HG03060 (cell line): ENCODE measurements around the gene XPOT.

Experiments used
- ATAC-seq: cut with Tn5 transposase; IDR thresholded peaks from one replicate; pipeline ENCODE4 v1.9.1; 2021; ENCODE audit warnings: low read depth, moderate number of reproducible peaks; ENCODE audit not compliant: unreplicated experiment

Gene XPOT

DNA sequence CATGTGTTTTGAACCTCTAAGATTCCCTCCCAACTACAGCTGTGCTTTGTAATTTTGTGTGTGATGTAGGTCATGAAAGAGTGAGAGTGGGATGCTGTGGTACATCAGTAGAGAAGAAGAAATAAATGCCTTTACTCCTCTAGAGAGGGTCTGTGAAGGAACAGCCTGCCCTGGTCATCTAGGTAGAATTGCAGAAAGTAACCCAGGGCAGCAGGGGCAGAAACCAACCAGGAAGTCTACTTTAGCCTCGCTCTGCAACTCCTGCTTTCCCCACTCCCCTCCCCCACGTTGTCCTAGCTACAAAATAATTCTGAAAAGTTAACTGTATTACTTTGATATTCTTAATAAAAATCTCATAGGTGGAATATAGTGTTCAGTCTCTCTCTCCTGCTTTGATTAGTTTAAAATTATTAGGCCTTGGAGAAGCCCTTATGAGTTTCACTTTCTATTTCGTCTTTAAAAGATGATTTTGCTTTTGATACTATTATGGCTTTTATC, 55.3 kb downstream of the XPOT start:
- no peak for ATAC-seq

DNA sequence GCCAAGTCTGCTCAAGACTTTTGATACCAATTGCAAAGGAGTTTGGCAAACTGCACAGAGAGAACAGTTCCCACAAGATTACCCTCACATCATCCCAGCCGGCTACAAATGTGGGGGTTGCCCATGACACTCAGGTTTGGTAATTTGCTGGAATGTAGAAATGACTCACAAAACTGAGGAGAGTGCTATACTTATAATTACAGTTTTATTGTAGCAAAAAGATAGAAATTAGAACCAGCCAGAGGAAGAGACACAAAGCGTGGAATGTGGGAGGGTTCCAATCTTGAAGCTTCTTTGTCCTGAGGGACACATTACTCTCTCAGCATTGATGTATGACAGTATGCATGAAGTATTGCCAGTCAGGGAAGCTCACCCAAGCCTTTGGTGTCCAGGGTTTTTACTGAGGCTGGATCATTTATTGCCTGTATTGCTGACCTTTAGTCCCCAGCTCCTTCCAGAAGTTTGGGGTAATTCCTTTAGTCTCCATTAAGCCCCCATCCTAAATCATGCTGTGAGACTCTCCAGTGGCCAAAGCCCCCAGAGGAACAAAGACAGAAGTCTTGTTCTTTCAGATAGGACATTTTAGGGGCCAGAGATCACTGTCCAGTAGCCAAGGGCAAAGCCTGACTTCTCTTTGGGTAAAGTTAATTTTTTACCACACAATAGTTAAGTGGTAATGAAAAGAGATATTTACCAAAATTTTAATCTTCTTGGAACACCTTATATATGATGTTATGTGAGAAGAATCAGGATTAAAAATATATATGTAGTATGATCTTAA, 57.6 kb downstream of the XPOT start:
- no peak for ATAC-seq

DNA sequence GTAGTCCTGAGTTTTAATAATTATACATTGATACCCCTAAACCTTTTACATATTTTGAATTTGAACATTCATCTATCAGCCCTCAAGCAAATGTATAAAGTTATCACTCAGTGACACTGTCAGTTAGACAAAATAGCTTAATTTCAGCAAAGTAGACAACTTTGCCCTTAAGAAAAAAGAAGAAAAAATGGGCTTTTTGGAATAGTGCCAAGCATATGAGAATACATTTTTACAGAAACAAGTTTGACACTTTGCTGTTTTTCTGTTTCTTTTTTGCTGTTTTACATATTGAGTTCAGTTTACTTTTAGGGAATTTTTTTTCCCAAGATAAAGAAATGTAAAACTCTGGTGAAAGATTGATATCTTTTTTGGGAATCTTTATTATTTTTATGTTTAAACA, 62.0 kb downstream of the XPOT start:
- no peak for ATAC-seq

DNA sequence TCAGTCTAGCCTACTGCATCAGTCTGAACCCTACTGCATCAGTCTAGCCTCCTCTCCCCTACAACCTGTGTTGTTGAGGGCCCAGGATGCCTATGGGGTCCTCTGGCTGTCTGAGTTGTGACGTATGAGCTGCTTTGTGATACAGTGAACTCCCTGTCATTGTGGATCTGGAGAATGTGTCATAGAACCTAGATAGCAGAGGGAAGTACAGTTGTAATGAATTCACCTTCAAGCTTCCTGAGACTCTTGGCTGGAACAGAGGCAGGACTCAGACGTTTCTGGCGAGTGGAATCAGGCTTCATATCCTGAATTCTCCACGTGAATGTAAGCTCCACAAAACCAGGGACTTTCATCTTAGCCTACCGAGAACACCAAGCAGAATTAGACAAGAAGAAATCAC, 64.8 kb downstream of the XPOT start:
- no peak for ATAC-seq

DNA sequence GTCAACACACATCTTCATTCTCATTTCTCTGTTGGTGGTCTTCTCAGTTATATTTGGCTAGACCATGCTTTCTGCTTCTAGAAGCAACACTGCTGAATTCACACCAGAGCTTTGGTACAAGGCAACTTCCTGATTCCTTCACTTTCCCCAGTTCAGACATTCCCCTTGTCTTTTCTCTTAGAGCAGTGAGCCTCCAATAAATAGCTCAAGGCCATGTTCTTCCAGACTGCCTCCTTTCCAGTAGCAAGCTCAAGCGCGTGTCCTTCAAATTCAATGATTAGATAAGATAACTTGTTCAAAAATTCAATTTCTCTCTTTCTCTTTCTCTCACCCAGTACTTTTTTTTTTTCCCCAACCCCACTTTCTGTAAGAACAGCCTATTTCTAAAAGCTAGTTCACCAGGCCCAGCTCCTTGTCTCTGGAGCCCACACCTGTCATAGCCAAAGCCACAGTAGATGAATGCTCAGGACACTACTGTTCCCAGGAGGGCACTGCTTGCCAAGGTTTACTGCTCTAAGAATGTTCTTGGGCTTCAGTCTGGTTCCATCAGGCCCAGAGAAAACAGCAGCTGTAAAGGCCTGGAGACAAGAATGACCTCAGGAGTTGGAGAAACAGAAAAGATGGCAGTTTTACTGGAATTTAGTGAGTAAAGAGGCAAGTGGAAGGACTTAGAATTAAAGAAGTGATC, 65.4 kb downstream of the XPOT start:
- no peak for ATAC-seq

DNA sequence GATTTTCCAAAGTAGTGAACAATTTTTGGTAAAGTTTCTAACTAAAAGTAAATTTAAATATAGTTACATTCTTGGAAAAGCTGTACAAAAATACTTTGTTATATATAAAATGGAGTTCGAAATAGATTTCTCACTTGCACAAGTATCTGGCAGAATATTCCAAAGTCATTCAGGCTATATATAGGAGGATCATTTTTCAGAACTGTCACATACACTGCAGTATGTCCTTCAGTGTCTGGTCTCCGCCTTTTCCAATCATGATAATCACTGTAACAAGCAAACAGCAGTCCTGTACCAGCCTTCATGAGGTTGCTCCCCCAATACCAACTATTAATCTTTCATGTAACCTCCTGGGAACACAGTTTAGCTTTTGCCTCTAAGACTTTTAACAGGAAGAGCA, 66.3 kb downstream of the XPOT start:
- ATAC-seq = no peak

DNA sequence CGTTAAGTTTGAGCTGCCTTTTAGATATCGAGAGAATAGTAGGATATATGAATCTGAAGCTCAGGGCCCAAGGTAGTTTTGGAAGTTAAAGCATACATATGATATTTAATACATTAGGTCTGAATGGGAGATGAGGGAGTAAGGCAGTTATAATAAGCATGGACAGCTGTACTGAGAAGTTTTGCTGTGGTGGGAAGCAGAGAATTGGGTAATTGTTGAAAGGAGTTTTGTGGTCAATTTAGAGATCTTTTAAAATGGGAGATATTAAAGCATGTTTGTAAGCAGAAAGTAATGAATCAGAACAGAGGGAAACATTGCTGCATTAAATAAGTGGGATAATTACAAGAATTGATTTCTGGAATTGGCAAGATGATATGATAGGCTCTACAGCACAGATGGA, 69.0 kb downstream of the XPOT start:
- ATAC-seq = no peak

DNA sequence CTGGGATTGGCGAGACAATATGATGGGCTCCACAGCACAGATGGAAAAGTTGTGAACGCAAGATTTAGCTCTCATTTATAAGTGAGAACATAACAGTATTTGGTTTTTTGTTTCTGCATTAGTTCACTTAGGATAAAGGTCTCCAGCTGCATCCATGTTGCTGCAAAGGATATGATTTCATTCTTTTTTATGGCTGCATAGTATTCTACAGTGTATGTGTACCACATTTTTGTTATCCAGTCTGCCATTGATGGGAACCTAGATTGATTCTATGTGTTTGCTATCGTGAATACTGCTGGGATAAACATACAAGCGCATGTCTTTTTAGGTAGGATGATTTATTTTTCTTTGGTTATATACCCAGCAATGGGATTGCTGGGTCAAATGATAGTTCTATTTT, 71.3 kb downstream of the XPOT start:
- no peak for ATAC-seq

DNA sequence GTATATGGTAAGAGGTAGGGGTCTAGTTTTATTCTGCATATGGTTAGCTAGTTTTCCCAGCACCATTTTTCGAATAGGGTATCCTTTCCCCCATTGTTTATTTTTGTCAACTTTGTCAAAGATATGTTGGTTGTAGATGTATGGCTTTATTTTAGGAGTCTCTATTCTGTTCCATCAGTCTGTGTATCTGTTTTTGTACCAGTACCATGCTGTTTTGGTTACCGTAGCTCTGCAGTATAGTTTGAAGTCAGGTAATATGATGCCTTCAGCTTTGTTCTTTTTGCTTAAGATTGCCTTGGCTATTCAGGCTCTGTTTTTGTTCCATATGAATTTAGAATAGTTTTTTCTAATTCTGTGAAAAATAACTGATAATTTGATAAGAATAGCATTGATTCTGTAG, 72.7 kb downstream of the XPOT start:
- no peak for ATAC-seq

DNA sequence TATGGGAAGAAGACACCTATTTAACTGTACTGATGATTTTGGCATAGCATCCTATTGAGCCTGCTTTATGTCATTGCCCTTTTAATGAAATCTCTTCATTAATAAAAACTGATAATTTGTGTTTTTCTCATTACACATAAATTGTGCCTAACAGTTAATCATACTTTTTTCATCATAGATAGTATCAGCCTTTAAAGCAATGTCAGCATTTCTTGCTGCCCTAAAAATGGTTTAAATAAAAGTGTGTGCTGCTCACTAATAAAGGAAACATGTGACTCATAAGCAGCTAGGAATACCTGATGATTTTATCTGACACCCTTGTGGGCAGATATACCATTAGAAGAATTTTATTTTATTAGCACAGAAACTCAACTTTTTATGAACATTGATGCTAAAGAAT, 74.5 kb downstream of the XPOT start:
- ATAC-seq = no peak

DNA sequence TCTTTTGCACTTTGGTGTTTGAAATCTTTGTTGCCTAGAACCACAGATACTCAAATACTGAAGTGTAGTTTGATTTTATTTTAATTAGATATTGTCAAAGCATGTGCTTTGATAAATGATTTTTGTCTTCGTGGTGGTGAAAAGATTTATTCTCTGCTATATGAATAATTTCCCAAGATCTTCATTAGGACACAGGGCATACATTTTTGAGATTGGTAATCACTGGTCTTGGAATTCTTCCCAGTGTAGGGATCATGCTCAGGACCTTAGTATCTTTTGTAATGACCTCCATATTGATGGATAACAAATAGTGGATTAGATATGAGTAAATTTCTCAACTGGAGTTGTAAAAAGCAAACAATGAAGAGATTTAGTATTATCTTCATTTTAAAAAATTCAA, 76.0 kb downstream of the XPOT start:
- ATAC-seq = no peak

DNA sequence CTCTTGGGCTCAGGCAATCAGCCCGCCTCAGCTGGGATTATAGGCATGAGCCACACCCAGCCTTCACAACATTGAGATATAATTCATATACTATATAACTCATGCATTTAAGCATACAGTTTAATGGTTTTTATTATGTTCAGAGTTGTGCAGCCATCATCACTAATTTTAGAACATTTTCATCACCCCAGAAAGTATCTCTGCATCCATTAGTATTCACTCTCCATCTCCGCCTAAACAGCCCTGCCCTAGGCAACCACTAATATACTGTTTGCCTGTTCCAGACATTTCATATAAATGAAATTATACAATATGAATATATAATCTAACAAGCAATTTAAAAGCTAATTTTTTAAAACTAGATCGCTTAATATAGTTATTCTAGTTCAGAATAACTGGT, 82.5 kb downstream of the XPOT start:
- no peak for ATAC-seq

DNA sequence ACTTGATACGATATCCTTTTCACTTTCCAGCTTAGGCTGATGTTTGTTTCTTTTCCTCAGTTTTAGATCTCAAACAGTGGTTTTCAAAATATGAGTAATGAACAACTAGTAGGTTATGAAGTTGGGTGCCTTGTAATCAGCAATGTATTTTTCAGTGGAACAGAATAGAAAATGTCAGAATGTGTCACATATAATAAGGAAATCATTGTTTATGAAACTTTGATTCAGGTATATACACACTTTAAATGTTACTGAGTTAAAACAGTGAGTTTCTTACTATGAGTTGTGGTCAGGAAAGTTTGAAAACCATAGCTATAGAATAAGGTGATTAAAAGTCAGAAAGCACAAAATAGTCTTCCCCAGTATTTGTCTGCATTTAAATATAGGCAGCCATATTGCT, 87.5 kb downstream of the XPOT start:
- ATAC-seq = no peak

DNA sequence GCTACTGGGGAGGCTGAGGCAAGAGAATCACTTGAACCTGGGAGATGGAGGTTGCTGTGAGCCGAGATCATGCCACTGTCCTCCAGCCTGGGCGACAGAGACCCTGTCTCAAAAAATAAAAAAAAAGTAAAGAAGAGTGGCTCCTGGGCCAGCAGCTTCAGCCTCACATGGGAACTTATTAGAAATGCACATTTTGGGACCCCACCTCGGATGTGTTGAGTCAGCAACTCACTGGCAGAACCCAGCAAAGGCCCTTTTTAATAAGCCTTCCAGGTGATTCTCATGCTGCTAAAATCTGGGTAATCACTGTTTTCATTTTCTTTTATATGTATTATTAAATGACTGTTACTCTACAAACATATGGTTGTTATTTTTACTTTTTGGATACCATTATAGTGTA, 89.3 kb downstream of the XPOT start:
- no peak for ATAC-seq

DNA sequence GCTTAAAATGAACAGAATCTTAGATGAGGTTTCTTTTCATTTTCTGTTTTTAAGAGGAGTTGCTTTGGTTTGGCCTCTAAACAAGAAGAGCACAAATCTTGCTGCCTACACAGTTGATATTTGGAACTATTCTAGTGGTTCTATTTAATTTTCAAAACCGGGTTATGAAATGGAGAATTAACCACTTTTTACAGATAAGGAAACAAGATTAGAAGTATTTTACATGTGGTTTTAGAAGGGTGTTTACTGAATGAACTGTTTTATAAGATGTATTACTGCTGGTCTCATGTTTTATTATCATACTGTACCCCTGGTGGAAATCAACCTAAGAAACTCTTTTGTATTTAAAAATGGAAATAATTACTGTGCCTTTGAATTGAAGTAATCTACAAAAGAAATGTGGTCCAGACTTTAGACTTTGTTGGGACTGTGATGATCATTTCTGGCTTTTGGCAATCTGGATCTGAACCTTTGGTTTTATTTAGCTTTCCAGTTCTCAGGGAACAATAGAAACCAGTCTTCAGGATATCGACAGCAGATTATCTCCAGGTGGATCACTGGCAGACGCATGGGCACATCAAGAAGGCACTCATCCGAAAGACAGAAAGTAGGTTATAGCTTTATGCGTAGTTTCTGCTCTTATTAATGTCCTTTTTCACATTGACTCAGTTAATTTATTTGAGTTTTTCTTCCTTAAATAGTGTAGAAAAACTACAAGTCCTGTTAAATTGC, 91.0 kb downstream of the XPOT start:
- no peak for ATAC-seq

DNA sequence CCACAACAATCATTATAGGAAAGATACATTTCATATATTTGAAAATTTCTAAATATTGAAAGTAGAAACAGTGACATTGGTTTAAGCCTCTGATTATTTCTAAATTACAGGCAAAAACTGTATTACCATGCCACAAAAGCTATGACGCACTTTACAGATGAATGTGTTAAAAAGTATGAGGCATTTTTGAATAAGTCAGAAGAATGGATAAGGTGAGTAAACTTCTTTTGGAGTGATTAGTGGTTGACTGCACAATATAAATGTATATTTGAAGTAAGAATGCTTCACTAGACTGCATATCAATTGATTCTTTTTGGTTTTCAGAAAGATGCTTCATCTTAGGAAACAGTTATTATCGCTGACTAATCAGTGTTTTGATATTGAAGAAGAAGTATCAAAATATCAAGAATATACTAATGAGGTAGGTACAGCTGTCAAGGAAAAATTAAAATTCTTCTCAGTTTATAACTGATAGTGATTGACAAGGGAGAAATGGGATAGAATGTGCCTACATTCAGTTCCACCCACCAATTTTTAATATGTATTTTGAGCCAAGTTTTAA, 92.7 kb downstream of the XPOT start:
- ATAC-seq = no peak

DNA sequence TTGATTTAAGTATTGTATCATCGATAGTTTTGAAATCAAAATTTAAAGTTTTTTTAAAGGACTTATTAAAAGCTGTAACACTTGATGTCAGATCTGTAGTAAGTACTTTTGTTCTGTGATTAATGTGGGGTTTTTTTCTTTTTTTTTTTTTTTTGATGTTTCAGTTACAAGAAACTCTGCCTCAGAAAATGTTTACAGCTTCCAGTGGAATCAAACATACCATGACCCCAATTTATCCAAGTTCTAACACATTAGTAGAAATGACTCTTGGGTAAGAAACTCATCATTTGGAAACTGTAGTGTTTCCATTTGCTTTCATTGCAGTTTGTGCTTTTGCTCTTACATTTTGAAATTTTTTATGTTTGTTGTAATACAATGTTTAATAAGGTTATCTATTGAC, 93.3 kb downstream of the XPOT start:
- no peak for ATAC-seq

DNA sequence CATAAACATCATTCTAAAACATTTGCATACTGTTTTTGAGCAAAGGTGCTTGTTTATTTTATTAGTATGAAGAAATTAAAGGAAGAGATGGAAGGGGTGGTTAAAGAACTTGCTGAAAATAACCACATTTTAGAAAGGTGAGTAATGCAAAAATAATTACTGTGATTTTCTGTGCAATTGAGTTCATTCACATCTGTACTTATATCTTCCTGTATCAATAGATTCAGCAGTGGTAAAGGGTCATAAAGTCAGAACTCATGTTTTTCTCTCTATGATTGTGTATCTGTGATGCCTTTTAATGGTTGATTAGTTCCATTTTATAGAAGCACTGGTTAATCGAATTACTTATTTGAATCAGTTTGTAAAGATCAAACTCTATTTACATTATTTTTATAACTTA, 93.7 kb downstream of the XPOT start:
- no peak for ATAC-seq

DNA sequence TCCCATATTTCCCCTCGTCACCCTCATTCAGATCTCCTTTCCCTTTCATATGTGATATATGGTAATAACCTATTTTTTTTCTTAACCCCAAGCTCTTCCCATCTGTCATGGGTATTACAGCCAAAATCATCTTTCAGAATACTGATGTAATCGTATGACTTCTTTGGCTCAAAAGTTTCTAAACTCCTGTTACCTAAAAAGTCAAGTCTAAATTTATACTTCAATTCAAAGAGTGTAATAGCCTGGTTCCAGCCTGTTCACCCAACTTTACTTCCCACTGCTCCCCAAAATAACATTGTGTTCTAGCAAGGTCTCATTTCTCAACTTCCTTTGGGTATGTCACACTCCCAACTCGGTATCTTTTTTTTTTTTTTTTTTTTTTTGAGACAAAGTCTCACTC, 96.2 kb downstream of the XPOT start:
- ATAC-seq = no peak
